ENCODE measurements around the gene PIGR.

The PIGR gene

GRCh38 chr1:206907304-206907991, 38.8 kb downstream of the PIGR start:
- no peak for DNase-seq

DNA sequence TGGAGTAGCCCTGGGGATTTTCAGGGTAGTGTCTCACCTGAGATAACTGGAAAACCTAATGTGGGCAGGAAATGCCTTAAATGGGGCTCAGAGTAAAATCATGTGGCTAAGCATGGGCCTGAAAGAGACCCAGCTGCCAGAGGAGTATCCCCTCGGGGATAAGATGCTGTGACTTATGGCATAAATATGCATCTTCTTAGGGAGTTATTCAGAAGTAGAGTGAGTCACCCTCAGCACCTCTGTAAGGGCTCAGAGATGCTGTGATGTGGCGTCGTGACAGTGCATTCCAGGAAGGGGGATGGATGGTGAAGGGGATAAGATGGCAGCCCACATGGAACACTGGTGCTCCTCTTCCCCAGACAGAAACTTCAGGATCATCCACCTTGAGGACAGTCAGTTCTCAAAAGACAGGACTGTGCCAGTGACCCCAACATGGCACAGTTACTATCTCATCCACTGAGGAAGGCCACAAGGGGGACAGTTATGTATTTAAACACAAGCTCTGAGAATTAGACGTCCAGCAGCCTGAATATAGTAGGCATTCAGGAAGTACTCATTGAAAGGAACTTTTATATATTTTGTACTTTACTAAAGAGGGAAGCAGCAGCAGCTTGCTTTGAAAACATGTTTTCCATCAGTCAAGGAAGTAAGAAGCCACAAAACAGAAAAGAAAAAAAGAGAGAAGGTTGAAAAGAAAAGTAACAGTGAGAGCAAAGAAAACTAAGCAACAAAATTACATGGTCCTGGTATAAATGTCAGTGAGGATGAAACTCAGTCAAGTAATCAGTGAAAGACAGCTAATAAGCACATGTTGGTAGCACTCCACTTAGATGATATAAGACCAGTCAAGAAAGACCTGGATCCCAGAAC, 40.7 kb downstream of the PIGR start:
- no peak for DNase-seq

GRCh38 chr1:206904423-206905142, 41.7 kb downstream of the PIGR start:
- DNase-seq = no peak

DNA sequence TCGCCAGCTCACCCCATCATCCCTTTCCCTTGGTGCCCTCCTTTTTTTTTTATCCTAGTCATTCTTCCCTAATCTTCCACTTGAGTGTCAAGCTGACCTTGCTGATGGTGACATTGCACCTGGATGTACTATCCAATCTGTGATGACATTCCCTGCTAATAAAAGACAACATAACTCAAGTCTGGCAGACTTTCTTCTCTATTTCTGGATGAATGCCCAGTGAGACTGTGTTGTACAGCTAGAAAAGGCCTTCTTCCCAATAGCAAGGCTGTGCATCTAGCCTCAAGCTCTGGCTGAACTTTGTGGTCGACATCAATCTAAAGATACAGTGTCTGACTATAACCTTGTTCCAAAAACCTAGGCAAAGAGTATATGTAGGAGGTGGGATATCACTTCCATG, 42.6 kb downstream of the PIGR start:
- no peak for DNase-seq

DNA sequence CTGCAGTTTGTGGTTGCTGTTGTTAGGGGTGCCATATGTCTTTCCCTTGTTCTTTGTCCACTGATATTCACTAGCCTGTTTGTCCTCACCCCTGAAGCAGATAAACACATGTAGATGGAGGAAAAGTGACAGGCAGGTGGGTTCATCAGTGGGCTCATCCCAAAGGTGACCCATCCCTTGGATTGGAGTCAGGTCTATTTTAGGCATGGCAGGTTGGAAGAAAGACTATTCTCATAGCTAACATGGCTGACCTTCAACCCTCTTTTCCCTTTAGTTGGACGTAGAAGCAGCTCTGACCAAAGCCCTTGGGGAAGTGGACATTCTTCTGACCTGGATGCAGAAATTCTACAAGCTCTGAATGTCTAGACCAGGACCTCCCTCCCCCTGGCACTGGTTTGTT, 43.6 kb downstream of the PIGR start:
- DNase-seq = no peak

DNA sequence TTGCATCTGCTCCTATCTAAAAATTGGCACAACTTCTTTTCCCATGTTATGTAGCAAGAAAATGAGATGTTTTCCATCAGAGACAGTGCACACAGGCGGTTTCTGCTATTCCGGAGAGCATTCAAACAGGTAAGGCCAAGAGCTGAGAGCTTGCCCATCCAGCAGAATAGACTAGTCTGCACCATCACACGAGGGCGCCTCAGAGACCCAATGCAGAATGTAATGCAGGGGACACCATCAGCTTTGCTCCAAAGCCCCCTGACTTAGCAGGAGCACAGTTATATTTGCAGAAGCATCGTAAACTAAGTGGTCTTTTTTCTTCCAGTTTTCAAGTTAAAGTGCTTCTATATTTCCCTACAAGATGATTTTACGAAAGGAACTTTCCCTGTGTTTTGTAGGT, 44.3 kb downstream of the PIGR start:
- no peak for DNase-seq

- no peak for DNase-seq
These were observed 46.1 kb downstream of the PIGR start for GRCh38 chr1:206900149-206900548.

- DNase-seq = no peak
These were observed 46.5 kb downstream of the PIGR start for GRCh38 chr1:206899717-206900116.

DNA sequence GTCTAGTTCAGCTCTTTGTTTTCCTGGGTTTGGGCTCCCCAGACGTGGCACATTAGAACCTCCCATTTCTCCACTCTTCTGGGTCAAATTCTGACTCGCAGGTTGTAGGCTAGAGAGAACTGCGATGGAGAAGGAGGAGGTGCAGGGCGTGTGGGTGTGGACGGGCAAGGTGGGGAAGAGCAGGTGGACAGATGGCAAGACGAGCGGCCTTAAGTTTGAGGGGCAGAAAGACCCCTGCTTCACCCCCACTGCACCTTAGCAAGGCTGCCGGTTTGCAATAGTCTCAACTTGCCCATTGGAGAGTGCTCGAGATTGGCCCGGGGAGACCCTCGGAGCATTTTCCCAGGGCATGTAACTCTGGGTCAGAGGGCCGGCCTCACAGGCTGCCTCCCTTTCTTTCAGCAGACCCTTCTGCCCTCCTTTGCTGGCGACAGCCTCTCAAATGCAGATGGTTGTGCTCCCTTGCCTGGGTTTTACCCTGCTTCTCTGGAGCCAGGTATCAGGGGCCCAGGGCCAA, 47.3 kb downstream of the PIGR start:
- DNase-seq = no peak

DNA sequence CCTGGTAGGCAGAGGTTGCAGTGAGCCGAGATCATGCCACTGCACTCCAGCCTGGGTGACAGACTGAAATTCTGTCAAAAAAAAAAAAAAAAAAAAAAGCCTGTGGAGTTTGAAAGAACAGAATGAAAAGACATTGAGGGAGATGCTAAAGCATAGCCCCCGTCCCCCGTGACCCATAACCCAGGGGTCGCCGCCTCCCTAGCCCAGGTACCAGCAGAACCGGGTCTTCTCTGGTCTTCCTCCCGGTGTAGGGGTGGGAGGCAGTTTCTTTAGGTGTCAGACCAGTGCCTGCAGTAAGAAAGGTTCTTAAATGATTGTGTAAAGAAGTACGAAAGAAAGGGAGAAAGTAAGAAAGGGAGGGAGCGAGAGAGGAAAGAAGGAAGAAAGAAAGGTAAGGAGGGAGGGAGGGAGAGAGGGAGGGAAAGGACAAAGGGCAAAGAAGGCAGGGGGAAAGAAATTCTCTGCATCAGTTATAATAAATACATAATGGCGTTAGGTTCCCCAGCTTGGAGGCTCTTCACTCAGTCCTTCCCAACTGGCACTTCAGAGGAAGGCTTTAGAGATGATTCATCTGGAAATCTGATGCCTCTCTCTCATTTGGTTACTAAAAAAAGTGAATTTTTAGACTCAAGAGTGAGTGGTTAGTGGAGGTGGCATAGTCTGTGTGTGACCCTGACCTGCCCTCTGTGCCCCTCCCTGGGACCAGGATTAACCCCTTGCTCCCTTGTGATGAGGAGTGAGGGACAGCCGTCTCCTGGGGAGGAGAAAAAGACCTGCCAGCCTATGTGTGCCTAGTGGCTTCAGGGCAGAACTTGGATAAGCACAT, 48.0 kb downstream of the PIGR start:
- DNase-seq = no peak

- DNase-seq = no peak
These were observed 49.1 kb downstream of the PIGR start, which contains the start of gene IL24 for GRCh38 chr1:206897175-206897574. TSS of gene IL24 (plus strand) at chr1:206897443. CDS start at chr1:206897833, 390 bp downstream.

DNA sequence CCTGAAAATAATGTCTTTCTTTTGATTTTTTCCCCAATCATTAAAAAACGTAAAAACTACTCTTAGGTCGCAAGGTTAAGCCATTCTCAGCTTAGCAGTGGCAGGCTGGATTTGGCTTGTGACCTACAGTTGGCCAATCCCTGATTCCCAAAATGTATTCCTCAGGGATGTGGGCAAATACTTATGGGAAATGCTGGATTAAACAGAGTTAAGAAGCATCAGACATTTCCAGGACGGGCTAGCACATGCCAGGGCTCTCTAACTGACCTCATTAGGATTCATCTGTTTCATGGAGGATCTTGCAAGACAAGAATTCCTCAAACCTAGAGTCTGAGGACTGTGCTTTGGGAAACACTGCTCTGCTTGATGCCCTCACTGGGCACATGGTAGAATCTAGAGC, 50.0 kb downstream of the PIGR start:
- DNase-seq = no peak

DNA sequence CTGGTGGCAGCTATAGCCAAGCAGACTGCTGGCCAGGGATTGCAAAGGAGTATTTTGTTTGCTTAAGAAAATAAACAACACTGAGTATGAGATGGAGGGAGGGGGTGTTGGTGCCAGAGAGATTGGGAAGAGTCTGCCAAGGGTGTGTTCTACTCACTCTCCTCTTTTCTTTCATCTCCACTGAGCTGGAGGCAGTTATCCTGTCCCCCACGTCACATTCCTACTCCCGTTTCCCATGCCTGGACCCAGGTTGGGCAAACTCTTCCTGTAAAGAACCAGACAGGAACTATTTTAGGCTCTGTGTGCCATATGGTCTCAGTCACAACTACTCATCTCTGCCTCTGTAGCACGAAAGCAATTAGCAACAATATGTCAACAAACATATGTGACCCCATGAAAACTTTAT, 50.4 kb downstream of the PIGR start:
- DNase-seq = no peak

GRCh38 chr1:206895325-206895724, 50.9 kb downstream of the PIGR start:
- no peak for DNase-seq

DNA sequence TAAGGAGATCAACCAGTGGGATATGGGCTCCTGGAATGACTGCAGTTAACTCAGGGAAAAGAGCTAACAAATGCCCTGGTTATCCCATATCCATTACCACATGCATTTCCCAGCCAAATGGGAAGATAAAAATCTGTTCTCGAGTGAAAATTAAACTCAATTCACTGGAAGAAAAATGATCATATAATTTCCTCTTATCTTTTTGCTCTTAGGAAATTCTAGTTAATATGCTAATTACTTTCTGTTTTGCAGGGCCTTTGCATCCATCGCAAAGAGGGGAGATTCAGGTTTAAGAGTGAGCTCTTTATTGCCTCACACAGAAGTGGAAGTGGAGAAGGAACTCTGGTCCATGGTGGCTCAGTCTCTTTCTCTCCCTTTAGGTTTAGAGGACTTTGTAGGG, 52.9 kb downstream of the PIGR start:
- no peak for DNase-seq

DNA sequence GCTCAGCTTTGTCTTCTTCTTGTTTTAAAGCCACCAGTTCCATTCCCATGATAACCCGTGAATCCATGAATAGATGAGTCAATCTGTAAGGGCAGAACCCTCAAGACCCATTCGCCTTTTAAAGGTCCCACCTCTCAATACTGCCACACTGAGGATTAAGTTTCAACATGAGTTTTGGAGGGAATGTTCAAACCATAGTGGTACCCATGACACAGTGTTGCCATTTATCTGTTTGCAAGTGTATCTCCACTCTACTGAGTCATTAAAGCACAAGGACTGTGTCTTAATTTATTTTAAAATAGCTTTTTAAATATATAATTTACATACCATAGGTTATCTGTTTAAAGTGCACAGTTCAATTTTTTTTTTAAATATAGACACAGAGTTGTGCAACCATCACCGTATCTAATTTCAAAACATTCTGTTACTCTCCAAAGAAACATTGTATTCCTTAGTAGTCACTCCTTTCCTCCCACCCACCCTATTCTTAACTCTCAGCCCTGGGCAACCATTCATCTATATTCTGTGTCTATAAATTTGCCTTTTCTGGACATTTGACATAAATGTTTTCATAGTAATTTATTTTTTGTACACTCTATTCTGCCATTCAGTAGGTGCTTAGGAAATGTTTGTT, 53.8 kb downstream of the PIGR start:
- no peak for DNase-seq

- DNase-seq = no peak
These were observed 54.9 kb downstream of the PIGR start for GRCh38 chr1:206891412-206891811.

DNA sequence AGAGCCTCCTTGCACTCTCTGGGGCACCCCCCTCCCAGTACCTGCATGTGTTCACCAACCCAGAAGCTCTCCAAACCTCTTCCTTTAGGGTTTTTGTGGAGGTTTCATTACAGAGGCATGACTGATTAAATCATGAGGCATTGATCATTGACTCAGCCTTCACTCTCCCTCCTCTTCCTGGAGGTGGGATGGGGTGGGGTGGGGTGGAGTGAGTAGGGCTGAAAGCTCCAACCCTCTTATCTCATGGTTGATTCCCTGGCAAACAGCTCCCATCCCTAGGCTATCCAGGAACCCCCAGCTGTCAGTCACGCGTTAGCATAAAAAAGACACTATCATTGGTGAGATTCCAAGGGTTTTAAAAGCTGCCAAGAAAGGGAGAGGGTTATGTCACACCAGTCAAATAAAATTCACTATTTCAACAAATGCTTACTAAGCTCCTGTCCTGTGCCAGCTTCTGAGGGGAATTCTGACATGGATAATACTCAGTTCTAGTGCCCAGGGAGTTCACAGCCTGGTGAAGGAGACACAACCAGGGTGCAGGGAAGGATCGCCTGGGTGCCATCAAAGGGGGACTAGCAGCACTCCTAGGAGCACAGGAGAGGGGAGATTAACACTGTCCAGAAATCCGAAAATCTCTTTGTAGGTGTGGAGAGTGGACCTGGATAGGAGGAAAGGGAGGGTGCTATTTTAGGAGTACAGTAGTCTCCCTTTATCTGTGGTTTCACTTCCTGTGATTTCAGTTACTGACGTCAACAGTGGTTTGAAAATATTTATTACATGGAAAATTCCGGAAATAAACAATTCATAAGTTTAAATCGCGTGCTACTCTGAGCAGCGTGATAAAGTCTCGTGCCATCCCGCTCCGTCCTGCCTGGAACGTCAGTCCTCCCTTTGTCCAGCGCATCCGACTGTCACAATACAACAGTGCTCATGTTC, 55.9 kb downstream of the PIGR start:
- DNase-seq = no peak

DNA sequence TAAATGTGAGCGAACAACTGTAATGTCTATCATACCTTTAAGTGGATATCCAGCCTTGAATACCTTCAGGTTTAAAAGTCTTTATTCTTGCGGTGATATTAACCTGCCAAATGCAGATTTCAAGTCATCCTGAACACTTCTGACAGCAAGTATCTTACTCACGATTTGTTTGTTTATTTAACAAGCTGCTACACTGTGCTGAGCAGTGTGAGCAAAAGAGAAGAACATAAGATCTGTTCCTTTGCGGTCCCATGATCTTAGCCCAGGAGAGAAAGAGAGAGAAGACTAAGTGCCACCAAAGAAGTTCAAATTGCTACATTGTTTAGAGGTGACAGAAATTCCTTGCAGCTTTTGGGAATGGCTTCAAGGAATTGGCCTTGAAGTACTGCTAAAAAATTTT, 58.6 kb downstream of the PIGR start:
- no peak for DNase-seq

DNA sequence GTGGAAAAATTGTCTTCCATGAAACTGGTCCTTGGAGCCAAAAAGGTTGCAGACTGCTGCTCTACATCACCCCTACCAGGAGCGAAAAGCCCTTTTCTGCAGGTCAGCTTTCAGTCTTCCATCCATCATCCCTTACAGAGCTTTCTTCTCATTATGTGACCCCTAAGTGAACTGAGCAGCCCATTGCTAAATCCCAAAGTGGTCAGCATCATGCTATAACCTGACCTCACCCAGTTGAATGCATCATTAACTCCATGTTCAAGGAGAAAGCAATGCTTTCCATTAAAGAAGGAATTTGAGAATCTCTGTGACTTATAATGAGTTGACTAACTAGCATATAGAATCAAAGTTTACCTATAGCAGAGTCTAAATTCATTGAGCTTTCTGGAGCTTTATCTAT, 59.4 kb downstream of the PIGR start:
- no peak for DNase-seq

Measured in NCI-H2081 treated with DMSO at 0.1 percent for 48 hours (cell line).